IPS-NIHi7 (cell line): ENCODE results near the gene MYH15.

ENCODE experiments used
- DNase-seq: peaks from one replicate; pipeline ENCODE4 v3.0.0; 2012; ENCODE audit warnings: mixed read lengths; ENCODE audit errors: extremely low spot score

Gene MYH15

DNA sequence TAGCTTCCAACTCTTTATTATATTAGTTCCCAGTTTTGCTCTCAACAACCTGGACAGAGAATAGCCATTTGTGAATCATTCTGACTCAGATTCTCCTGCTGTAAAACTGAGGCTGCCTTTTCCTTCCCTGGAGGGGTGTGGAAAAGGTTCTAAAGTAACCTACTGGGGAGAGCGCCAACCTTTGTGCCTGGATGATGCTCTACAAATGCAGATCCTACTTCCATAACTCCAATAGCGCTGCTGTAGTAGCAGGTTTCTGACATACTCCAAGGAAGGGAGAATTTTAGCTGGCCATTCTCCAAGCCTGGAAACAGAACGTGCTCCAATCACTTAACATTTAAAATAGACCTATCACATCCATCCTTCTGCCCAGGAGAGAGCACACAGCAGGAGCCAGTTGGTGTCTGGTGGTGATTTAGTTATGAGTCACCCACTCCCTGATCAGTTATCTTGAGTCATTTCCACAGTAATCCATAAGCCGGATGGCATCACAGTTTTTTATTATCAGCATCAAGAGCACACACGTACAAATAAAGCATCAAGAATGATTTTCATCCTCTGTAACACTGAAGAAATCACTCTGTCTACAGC lies 38.3 kb downstream of the MYH15 start:
- DNase-seq, result no peak

DNA sequence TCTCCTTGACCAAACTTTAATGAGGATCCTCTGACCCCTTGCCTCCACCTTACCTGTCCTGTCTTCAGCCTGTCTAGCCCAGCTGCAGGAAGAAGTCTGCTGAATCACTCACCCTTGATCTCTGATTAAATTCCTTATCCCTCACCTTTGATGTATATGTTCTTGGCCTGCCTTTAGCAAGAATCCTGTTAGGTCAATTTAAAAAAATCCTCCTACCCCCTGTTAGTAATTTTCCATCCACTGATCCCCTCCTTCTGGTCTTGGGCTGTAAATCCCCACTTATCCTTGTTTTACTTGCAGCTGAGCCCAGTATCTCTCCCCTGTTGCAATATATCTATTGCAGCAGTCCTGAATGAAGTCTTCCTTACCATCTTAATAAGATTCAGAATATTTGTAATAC lies 39.0 kb downstream of the MYH15 start:
- no peak for DNase-seq

GRCh38 chr3:108469126-108469525 lies 41.3 kb downstream of the MYH15 start:
- DNase-seq, result no peak

- no peak for DNase-seq
These were observed 41.8 kb downstream of the MYH15 start for GRCh38 chr3:108468577-108468976.

GRCh38 chr3:108462899-108463298 lies 47.5 kb downstream of the MYH15 start:
- DNase-seq, result no peak

DNA sequence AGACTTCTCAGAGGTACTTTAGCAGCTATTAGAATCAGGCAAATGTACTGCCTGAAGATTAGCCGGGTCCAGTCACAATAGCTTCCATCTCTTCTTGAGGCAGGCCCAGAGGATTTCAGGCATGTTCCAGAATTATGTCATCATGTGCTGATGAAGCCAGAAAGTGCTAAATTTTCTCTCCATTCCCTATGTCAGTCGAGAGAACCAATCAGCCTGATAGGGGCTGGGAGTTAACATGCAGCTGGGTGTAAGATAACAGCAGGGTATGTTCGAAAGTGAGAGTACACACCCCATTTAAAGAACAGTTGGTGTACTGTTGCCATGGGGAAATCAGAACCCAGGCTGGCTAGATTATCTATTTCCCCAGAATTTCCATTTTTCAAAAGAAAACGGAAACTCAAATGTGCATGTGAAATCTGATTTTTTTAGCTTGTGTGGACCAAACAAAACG lies 48.7 kb downstream of the MYH15 start:
- no peak for DNase-seq

- DNase-seq, result no peak
These were observed 51.2 kb downstream of the MYH15 start for GRCh38 chr3:108459225-108459624.

GRCh38 chr3:108455212-108455705 lies 55.1 kb downstream of the MYH15 start:
- DNase-seq, result no peak

DNA sequence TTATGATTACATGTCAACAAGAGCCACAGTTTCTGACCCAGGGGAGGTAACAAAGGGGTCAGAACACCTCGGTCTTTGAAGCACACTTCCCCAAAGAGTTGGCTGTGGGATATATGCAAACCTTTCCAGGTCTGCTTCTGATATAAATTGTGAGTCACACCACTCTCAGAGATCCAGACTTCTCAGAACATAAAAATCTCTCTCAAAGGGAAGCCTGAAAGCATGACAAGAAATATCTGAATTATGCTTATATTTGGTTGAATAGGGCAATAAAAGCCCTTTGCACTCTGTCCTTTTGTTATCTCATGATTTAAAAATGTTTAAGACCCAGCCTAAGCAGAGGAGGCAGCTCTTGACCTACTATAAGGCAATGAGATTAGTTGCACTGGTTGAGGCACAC lies 56.8 kb downstream of the MYH15 start:
- no peak for DNase-seq

DNA sequence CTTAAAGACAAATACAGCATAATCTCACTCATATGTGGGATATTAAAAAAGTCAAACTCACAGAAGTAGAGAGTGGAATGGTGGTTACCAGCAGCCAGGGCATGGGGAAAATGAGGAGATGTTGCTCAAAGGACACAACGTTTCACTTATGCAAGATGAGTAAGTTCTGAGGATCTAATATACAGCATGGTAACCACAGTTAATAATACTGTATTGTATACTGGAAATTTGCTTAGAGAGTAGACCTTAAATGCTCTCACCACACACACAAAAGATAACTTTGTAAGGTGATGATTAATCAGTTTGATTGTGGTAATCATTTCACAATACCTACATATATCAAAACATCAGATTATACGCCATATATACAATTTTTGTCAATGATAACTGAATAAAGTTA lies 60.0 kb downstream of the MYH15 start:
- no peak for DNase-seq

DNA sequence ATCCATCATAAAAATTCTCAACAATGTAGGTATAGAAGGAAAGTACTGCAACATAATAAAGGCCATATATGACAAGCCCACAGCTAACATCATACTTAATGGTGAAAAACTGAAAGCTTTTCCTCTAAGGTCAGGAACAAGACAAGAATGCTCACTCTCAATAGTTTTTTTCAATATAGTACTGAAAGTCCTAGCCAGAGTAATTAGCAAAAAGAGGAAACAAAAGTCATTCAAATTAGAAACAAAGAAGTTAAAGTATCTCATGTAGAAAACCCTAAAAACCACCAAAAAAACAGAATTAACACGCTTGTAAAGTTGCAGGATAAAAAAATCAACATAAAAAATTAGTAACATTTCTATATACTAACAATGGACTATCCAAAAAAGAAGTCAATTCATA lies 61.8 kb downstream of the MYH15 start:
- DNase-seq, result no peak

GRCh38 chr3:108447096-108447847 lies 63.1 kb downstream of the MYH15 start:
- no peak for DNase-seq

DNA sequence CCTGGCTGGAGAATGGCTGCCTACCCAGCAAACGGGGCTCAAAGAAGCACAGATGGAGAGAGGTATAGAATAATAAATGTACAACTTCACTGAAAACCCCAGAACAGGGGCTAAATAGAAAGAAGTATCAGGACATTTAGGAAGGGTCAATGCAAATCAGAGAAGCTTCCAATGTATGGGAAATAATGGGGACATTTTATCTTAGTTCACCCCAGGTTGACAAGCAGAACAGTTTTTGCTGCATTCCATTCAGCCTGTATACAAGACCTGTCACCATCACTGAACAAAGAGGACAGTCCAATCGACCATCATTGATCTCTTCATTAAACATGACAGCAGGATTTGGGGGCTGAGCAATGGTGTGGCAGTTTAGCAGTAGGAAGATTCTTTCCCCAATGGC lies 68.1 kb downstream of the MYH15 start:
- no peak for DNase-seq

DNA sequence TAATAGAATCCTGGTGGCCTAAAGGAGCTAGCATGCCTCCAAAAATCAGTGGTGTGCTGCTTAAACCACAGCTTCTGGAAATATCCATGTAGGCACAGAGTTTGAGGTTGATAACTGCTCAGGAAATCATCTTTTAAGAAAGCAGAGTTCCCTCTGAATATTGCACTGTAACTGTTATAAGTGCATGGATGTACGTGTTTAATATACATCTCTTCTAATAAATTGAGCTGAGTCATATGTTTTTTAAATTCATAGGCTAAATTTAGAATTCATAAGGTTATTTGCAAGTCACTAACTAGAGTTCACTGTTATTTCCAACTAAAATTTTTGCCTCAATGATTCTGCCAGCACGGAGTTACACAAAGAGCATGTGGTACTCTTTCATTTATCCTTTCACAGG lies 68.9 kb downstream of the MYH15 start:
- DNase-seq, result no peak

DNA sequence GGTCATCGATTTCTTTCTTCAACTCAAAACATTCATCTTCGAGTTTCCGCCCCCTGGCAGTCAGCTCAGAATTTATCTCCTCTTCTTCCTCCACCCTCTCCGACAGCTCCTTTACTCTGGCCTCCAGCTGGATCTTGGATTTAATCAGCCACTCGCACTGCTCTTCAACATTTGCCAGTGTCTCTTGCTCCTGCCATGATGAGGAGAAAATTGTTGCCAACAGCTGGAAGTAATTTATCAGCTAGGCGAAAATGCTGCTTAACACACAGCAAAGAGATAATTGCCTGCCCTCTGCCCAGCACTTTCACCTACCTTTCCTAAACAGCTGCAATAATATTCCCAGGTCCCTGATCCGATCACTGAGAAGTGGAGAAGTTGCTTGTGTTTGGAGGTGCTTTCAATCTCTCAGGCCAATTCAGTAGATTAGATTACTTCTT lies 69.3 kb downstream of the MYH15 start:
- no peak for DNase-seq

DNA sequence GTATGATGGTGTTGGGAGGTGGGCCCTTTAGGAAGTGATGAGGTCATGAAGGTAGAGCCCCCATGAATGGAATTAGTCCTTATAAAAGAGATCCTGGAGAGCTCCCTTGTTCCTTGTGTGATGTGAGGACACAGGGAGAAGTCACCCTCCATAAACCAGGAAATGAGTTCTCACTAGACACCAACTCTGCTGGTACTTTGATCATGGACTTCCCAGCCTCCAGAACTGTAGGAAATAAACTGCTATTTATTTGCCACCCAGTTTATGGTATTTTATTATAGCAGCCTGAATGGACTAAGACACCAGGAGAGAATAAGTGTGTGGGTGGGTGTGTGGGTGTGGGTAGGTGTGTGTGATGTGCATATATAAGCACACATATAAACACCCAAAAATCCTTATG lies 71.9 kb downstream of the MYH15 start:
- DNase-seq, result no peak

DNA sequence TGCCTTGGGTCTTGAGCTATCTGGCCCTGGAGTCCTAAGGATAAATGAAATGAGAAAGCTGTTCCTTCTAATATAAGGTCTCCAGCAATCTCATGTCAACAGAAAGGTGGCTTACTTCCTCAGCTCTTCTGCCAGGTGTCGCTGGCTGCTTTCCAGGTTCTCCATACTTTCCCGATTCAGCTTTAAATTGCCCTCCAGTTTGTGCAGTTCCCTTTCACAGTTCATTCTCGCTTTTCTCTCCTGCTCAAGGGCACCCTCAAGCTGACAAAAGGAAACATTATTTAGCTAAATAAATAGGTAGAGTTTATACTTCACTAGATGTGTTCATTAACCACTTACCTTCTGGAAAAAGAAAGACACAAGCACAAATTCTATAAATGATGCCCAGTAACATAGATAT lies 73.0 kb downstream of the MYH15 start:
- DNase-seq, result no peak

- DNase-seq, result no peak
These were observed 76.5 kb downstream of the MYH15 start for GRCh38 chr3:108433928-108434327.

DNA sequence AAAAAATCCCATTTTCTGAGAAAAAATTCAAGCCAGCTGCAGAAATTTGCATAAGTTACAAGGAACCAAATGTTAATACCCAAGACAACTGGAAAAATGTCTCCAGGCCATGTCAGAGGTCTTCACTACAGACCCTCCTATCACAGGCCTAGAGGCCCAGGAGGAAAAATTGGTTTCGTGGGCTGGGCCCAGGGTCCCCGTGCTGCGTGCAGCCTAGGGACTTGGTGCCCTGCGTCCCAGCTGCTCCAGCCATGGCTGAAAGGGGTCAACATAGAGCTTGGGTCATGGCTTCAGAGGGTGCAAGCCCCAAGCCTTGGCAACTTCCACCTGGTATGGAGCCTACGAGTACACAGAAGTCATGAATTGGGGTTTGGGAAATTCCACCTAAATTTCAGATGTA lies 78.0 kb downstream of the MYH15 start:
- DNase-seq, result no peak

- no peak for DNase-seq
These were observed 79.9 kb downstream of the MYH15 start for GRCh38 chr3:108430540-108430939.

DNA sequence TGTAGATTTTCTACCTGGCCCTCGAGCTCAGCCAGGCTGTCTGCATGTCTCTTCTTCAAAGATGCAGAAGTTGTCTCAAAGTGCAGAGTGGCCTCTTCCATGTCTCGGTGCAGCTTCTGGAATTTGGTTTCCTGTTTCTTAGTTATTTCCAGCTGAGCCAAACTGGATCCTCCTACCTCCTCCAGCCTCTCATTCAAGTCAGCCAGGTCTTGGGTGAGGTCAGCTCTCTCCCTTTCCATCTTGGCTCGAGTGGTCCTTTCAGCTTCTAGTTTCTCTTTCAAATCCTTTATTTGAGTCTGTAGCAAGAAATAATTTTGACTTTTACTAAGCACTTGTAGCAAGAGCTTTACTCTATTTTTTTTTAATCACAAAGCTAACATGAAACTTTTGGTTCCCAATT lies 81.8 kb downstream of the MYH15 start:
- DNase-seq, result no peak

DNA sequence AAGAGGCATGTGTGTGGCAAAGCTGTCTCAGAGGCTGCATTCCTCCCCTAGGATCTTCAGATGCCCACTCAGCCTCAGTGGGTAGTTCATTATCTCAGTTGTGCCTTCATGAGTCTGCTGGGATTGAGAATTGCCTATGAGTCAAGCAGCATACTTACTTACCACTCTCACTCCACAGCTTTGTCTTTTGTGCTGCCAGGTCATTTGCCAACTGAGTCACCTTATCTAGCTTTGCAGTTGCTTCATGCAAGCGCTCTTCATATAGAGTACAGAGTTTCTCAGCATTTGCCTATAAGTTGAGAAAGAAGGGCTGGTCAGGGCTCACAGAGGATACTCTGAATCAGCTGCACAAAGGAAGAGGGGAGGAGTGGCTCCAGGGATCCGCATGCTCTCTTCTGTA lies 89.5 kb downstream of the MYH15 start:
- no peak for DNase-seq

GRCh38 chr3:108416111-108416869 lies 94.1 kb downstream of the MYH15 start:
- DNase-seq, result no peak
